Fibroblast of villous mesenchyme (primary cell): ENCODE measurements around the gene FZR1. TPM values are rescaled to one million over a fixed set of nuclear protein-coding genes. Genes with fewer than 3 reads are reported as not detected.

Source experiments
- DNase-seq: peaks from one replicate; pipeline ENCODE4 v3.0.0-alpha.2; 2010; ENCODE audit warnings: low read depth
- H3K4me3 ChIP-seq: 2 replicates; pipeline ENCODE4 v1.5.1; 2011; ENCODE audit warnings: low read depth, mild to moderate bottlenecking, low read length
- total RNA-seq: library from RNA; depleted of rRNA; stranded (reverse); fragments of >200 nt; gene quantifications from 2 replicates; pipeline ENCODE4 v1.2.3, GENCODE V29; 2012
- TF ChIP-seq, protein P1 (sequence below): IDR thresholded peaks from 2 replicates; pipeline ENCODE4 v1.5.1; 2012; ENCODE audit warnings: low read depth, mild to moderate bottlenecking, low read length; ENCODE audit not compliant: insufficient read depth

FZR1 gene
- total RNA-seq, 1 donor = 37.6 TPM

DNA sequence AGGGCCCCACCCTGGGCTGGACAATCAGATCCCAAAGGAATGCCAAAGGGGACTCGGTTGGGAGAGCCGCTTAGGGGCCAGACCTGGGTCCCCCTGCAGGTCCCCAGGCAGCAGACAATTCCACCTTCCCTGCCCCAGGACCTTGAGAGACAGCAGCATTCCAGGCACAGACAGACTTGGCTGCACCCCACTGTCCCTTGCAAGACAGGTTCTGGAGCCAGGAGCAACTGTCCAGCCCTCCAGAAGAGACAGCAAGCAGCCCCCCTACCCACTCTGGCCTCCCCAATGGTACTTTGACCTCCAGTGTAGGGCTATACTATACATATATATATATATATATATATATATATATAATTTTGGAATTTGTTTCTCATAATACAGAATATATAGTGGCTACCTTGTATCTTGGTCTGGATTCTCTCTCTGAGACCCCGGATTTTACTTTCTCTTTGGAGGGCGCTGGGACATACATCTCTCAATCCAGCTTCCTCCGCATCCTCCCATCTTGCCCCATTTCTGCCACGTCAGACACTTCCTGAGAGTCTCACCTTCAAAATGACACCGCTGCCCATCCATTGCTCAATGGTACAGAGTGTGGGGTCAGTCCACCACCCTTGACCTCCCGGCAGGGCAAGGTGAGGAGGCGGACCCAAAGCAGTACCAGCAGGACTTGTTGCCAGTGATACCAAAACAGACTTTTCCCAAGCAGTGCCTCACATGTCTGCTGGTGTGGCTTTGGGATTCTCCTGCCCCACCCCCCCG lies 38.5 kb upstream of the FZR1 start:
- DNase-seq = no peak
- TF ChIP-seq, protein P1, sequence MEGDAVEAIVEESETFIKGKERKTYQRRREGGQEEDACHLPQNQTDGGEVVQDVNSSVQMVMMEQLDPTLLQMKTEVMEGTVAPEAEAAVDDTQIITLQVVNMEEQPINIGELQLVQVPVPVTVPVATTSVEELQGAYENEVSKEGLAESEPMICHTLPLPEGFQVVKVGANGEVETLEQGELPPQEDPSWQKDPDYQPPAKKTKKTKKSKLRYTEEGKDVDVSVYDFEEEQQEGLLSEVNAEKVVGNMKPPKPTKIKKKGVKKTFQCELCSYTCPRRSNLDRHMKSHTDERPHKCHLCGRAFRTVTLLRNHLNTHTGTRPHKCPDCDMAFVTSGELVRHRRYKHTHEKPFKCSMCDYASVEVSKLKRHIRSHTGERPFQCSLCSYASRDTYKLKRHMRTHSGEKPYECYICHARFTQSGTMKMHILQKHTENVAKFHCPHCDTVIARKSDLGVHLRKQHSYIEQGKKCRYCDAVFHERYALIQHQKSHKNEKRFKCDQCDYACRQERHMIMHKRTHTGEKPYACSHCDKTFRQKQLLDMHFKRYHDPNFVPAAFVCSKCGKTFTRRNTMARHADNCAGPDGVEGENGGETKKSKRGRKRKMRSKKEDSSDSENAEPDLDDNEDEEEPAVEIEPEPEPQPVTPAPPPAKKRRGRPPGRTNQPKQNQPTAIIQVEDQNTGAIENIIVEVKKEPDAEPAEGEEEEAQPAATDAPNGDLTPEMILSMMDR = no peak
- H3K4me3 ChIP-seq = no peak overlapping the region

DNA sequence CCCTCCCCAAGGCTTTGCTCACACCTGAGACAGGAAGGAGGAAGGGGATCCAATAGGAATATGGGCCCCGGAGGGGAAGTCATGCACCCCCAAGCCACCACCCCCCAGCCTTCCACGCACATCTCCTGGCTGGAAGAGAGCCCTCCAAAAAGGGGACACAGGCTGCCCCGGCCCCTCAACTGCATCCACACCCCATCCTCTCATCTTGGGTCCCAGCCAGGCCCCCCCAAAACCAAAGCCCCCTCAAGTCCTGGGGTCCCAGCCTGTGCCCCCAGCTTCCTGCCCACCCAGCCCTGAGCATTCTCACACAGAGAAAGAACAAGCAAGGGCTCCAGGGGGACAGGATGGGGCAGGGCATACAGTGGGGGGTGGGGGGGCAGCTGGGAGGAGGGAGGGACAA lies 37.9 kb upstream of the FZR1 start:
- DNase-seq = no peak
- no peak overlapping the region for H3K4me3 ChIP-seq
- TF ChIP-seq, protein P1 = no peak

DNA sequence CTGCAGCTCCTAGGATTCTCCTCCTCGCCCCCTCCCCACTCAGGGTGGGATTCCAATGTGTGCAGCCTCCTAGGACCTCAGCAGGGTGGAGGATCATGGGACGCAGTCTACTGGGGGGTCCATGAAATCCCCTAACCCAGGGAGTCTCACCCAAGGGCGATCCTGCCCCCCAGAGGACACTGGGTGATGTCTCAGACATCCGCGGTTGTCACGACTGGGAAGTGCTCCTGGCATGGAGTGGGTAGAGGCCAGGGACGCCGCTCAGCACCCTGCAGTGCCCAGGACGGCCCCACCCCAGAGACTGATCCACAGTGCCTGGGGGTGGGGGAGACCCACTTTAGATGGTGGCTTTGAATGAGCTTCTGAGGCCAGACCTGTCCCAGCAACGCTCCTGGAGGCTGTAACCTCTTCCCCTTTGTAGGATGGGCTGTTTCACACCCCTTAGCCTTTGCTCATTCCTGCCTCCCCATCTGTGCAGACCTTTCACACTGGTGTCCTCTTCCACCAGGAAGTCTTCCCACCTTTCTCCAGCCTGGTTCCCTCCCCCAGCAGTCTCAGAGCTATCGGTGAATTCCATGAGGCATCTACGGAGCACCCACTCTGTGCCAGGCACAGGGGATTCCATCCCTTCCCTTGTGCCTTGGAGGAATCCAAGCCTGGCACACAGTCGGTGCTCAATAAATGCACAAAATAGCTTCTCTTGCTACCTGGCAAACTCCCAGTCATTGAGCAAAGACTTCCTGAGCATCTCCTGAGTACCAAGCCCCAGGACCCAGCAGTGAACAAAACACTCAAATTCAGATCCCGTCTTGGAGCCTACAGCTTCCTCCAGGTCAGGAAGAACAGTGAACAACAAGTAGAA lies 36.2 kb upstream of the FZR1 start:
- H3K4me3 ChIP-seq = no peak overlapping the region
- TF ChIP-seq, protein P1 = peak; percentile 21
- no peak for DNase-seq

DNA sequence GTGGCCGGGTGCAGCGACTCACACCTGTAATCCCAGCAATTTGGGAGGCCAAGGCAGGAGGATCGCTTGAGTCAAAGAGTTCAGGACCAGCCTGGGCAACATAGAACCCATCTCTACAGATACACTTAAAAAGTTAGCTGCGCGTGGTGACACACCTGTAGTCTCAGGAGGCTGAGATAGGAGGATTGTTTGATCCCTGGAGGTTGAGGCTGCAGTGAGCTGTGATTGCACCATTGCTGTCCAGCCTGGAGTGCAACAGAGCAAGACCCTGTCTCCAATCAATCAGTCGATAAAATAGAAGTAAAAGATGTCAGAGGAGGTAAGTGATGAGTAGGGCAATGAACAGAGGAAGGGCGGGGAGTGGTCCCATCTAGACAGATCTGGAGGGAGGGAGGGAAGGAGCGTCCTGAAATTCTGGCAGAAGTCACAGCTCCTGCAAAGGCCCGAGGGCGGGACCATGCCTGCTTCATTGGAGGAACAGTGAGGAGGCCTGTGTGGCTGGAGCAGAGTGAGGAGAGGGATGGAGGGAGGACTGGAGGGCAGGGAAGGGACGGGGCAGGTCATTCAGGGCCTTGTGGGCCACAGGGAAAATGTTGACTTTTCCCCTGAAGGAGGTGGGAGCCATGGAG lies 35.5 kb upstream of the FZR1 start:
- no peak for DNase-seq
- TF ChIP-seq, protein P1 = no peak
- no peak overlapping the region for H3K4me3 ChIP-seq

DNA sequence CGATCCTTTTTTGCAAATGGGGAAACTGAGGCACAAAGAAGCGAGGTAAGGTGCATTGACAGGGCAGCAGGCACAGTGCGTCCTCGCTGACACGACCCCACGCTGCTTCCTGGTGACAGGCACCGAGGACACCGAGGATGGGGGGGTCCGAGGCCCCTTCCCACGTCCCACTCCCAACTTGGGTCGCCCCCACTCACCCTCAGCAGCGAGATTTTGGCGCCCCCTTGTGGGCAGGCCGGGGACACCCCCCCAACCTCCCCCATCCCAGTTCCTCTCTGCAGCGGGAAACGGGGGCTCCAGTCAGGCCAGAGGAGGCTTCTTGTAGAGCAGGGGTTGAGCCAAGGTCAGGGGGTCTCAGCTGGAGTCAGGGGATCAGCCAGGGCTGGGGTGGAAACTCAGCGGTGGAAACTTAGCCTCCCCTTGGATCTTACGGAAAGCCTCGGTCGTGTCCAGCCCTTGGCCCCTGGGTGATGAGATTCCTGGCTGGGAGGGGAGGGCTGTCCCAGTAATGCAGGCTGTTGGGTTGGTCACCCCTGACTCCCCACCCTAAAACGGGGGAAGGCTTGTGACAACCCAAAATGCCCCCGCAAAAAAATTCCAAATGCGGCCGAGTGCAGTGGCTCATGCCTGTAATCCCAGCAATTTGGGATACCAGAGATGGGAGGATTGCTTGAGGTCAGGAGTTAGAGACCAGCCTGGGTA lies 34.0 kb upstream of the FZR1 start:
- TF ChIP-seq, protein P1 = peak; percentile 87
- H3K4me3 ChIP-seq = no peak overlapping the region
- peak; percentile 20 for DNase-seq

DNA sequence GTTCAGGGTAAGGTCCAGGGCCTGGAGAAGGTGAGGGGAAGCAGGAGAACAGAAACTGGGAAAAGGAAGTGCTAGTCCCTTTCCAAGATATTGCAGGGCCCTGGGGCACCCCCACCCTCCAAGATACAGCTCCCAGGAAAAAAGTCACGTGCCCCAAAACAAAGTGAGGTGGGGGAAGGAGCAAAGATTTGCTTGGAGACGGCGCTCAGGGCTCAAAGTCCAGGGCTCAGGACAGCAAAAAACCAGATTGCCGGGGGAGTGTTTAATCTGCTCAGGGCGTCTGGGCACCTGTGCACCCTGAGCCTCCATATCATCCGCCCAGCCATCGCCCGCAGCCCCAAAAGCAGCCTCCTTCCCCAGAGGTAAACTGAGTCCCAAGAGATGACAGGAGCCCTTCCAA lies 32.1 kb upstream of the FZR1 start:
- DNase-seq = no peak
- TF ChIP-seq, protein P1 = no peak
- no peak overlapping the region for H3K4me3 ChIP-seq
